Hematopoietic multipotent progenitor cell treated with erythropoietin and hydrocortisone succinate and interleukin-3 and kit ligand, for 17 days (in vitro differentiated cells): ENCODE measurements around the gene HIP1R.
A peak's percentile ranks its signal among the peaks of the same experiment; 100 is the strongest.
"Not testable (repeated sequence)": the region's sequence is repeated elsewhere in the genome, so short reads cannot be mapped to it uniquely, and the experiment has no call there.

Experiments
- DNase-seq: peaks from one replicate; pipeline ENCODE4 v3.0.0-alpha.2; 2015; ENCODE audit warnings: low spot score

HIP1R gene

GRCh38 chr12:122893208-122894153 is 58.2 kb downstream of the HIP1R start:
- DNase-seq = peak; percentile 23

- peak; percentile 71 for DNase-seq
Measured at GRCh38 chr12:122894193-122895121, 59.2 kb downstream of the HIP1R start.

DNA sequence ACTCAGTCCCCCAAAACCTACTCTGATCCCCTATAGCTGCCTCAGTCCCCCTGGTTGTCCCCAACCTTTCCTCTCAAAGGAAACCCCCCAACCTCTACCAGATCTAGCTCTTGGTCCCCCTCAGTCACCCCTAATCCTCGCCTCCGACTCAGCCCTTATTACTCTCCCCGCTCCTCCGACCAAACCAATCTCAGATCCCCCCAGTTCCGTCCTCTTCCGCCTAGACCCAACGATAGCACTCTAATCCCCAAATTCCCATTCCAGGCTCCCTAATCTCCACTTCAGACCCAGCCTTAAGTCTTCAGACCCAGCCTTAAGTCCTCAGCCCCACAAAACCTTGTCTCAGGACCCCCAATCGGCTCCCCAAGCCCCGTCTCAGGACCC is 60.1 kb downstream of the HIP1R start:
- peak; percentile 42 for DNase-seq

DNA sequence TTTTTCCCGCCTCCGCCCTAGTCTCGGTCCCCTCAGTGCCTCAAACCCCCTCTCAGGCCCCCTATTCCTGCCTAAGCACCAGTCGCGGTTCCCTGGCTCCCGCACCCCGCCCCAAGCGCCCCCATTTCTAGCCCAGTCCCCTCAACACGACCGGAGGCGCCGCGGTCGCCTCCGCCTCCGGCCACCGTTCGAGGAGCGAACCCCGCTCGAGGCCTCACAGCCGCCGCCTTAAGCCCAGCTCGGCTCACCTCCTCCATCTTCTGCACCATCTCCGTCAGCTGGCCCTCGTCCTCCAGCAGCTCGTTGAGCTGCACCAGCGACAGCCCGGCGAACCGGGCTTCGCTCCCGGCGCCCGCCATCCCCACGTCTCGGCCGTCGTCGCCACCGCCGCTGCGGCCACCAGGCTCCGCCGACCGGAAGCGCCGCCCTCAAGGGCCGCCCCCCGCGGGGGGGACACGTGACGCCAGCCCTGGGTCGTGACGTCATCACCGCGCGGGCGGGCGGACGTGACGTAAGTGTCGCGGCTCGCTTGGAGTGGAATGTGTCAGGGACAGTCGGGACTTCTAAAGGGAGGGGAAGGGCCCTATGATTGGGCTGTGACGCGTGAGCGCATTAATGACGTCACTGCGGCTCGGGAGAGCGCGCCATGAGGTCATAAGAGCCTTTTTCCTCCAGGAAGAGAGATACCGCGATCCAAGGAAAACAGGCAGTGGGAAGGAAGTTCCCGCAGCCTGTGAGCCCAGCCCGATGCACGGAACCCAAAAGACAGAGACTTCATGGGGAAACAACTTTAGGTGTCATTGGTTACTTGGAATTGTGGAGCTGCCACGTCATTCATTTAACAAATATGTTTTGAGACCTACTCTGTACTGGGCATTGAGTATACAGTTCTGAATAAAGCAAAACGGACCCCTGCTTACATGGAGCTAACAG is 60.7 kb downstream of the HIP1R start, which contains the start of gene VPS37B:
VPS37B (minus strand) TSS at position 421 of the 933 bp plus-strand sequence; CDS start at position 359, 62 bp downstream.
- DNase-seq = peak; percentile 90

GRCh38 chr12:122896662-122897061 is 61.4 kb downstream of the HIP1R start:
- DNase-seq = no peak

- no peak for DNase-seq
Measured at GRCh38 chr12:122899887-122900286, 64.6 kb downstream of the HIP1R start.

DNA sequence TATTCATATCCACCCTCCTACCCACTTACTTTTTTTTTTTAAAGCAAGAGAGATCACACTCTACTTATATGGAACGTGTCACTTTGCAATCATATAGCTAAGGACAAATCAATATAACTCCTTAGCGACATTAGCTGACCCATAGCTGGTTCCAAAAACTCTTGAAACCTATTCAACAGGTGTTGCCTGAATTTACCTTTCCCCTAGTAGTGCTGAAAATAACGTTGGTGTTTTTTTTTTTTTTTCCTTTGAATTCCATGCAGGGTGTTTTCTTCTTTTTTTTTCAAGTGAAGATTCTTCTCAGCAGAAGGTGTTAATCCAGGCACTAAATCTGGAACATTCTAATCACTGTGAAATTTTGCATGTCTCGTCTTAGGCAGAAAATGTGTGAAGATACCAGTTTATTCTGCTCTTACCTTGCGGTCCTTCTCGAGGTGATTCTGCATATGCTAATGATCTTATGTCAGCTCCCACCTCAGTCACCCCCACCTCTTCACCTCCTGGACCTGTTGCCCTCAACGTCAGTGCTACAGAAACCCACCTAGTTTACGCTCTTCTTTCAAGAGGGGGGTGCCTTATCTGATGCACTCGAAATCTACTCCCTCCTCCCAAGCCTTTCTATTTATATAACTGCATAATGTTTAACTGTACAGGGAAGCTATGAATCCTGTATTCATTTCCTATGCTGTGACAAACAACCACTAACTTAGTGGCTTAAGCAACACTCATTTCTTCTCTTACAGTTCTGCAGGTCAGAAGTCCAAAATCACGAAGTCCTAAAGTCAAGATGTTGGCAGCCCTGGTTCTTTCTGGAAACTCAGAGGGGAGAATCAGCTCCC is 67.8 kb downstream of the HIP1R start:
- no peak for DNase-seq

DNA sequence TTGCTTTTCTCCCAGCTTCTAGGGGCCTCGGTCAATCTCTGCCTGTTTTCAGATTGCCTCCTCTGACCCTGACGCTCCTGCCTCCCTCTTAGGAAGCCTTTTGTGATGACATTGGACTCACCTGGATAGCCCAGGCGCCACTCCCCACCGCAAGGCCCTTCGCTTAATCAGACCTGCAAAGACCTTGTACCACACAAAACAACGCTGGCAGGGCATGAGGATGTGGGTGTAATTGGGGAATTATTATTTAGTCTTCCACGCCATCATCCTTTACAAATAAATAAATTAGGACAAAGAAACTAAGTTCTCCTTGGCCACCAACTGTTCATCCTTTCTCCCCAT is 68.4 kb downstream of the HIP1R start:
- DNase-seq = no peak

DNA sequence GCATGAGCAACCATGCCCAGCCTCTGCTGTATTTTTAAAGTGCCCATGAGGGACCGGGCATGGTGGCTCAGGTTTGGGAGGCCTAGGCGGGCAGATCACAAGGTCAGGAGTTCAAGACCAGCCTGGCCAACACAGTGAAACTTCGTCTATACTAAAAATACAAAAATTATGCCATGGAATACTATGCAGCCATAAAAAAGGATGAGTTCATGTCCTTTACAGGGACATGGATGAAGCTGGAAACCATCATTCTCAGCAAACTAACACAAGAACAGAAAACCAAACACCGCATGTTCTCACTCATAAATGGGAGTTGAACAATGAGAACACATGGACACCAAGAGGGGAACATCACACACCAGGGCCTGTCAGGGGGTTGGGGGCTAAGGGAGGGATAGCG is 70.0 kb downstream of the HIP1R start:
- not testable (repeated sequence) for DNase-seq

DNA sequence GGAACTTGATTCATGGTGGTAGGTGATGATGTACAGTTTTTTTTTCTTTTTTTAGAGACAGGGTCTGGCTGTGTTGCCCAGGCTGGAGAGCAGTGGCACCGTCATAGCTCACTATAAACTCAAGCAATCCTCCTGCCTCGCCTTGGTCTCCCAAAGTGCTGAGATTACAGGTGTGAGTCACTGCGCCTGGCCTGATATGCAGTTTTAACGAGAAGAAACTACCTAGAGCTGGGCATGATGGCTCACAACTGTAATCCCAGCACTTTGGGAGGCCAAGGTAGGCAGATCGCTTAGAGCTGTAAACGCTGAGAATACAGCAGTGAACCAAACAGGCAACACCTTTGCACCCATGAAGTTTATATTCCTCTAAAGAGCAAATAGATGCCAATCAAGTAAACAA is 73.7 kb downstream of the HIP1R start:
- DNase-seq = no peak

DNA sequence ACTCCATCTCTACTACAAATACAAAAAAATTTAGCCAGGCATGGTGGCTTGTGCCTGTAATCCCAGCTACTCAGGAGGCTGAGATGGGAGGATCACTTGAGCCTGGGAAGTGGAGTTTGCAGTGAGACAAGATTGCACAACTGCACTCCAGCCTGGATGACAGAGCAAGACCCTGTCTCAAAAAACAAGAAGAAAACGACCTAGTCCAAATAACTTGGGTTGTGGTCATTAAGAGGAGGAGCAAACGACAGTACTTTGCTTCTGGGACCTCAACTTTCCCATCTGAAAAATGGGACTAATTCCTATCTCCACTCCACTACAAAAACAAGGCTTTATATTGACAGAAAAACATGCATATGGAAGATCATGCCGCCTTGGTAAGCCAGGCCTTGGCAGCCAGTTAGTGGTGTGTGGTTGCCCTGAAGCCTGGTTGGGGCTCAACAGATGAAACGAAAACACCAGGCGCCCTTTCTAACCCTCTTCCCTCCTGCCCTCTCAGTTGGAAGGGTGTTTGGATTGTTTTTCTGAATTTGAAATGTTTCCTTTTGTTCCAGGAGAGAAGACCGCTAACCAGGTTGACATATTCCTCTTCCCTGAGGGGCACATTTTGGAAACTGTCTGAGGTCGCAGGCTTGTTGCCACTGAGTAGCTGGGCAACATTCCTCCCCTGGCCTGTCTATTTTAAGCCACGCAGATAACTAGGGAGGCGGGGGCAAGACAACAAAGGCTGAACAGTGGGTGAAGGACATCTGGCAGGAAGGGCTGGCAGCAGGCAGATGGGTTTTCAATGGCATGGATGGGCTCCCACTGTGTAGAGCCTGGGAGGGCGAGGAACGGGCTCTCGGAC is 74.4 kb downstream of the HIP1R start:
- no peak for DNase-seq
